ENCODE measurements around the gene ADCY2. TPM values are rescaled to one million over a fixed set of nuclear protein-coding genes. Genes with fewer than 3 reads are reported as not detected.

The ADCY2 gene
- total and polyA plus RNA-seq, 8 donors = 0.29 to 7.5 (median 1.1) TPM

DNA sequence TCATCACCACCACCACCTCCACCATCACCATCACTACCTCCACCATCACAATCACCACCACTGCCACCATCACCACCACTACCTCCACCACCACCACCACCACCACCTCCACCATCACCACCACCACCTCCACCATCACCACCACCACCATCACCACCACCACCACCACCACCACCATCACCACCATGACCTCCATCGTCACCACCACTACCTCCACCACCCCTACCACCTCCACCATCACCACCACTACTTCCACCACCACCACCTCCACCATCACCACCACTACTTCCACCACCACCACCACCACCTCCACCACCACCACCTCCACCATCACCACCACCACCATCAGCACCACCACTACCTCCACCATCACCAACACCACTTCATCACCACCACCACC is 23.5 kb upstream of the ADCY2 start:
- Histone ChIP-seq H3K36me3 (no peaks in the 10 kb centered on the region), H3K4me1 (no peaks in the 10 kb centered on the region), H3K4me3 (no peak overlapping the region), H3K27ac (no peak overlapping the region), H3K27me3 (no peaks in the 10 kb centered on the region), H3K9me3 (no peaks in the 10 kb centered on the region)
- 82 to 92% (median 89%) methylated on average over 1 of the region's 1 CpG; no CpG with 5 or more reads in 2 of the 5 donors for WGBS, 5 donors
- no peak for DNase-seq
- TF ChIP-seq EP300 (IDR thresholded peaks at IDR 0.05) = no peak
- TF ChIP-seq, protein P1, sequence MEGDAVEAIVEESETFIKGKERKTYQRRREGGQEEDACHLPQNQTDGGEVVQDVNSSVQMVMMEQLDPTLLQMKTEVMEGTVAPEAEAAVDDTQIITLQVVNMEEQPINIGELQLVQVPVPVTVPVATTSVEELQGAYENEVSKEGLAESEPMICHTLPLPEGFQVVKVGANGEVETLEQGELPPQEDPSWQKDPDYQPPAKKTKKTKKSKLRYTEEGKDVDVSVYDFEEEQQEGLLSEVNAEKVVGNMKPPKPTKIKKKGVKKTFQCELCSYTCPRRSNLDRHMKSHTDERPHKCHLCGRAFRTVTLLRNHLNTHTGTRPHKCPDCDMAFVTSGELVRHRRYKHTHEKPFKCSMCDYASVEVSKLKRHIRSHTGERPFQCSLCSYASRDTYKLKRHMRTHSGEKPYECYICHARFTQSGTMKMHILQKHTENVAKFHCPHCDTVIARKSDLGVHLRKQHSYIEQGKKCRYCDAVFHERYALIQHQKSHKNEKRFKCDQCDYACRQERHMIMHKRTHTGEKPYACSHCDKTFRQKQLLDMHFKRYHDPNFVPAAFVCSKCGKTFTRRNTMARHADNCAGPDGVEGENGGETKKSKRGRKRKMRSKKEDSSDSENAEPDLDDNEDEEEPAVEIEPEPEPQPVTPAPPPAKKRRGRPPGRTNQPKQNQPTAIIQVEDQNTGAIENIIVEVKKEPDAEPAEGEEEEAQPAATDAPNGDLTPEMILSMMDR (IDR thresholded peaks at IDR 0.05) = no peak
- no peak for TF ChIP-seq POLR2A (IDR thresholded peaks at IDR 0.05)
- TF ChIP-seq POLR2AphosphoS5 (IDR thresholded peaks at IDR 0.05) = no peak
- intact Hi-C loops (cut with DNase I; ENCODE audit: low total_unique reads) = no loop called here

DNA sequence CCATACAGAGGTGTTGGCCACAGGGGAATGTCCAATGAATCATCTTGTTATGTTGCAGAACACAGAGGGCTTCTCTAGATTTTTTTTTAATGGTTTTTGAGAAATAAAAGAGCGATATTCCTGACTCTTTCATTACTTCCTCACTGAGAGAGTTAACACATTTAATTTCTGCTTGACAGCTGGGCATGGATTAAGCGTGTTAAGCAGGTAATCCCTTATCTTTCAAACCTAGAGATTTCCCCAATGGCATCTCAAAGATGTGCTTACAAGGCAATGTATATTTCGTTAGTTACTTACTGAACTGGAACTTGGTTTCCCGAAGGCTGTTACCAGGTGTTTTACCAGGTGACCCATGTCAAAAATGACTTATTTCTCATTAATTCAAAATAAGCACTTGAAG is 21.8 kb upstream of the ADCY2 start:
- WGBS, 5 donors = 51 to 75% (median 69%) methylated on average over 4 of the region's 4 CpGs

DNA sequence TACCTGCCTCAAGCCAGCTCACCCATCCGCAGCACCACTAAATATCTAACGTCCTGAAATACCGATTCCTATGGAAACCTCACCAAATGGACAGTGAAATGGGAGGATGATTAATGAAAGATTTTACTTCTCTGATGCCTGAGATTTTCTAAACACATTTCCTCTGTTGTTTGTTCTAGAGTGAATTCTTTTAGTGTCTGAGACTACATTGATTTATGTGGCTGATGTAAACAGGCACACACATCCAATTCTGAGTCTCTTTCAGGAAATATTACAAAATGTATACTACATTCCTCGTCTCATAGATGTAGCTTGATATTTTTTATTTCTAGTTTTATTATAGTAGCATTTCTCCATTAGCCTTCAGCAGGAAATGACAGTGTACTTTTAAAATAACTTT is 20.5 kb upstream of the ADCY2 start:
- no peak for DNase-seq
- no peak overlapping the region for H3K4me3 ChIP-seq
- intact Hi-C loops (cut with DNase I; ENCODE audit: low total_unique reads) = no loop called here
- no peaks in the 10 kb centered on the region for H3K9me3 ChIP-seq
- WGBS, 5 donors = 53 to 82% (median 73%) methylated on average over 4 of the region's 4 CpGs
- H3K36me3 ChIP-seq = no peaks in the 10 kb centered on the region
- no peaks in the 10 kb centered on the region for H3K4me1 ChIP-seq
- no peaks in the 10 kb centered on the region for H3K27me3 ChIP-seq
- no peak overlapping the region for H3K27ac ChIP-seq
- TF ChIP-seq POLR2A (IDR thresholded peaks at IDR 0.05) (no peak), EP300 (IDR thresholded peaks at IDR 0.05) (no peak), POLR2AphosphoS5 (IDR thresholded peaks at IDR 0.05) (no peak)
- TF ChIP-seq, protein P1 (IDR thresholded peaks at IDR 0.05) = no peak

More for the DNA sequence above, 21.8 kb upstream of the ADCY2 start:
- no peaks in the 10 kb centered on the region for H3K36me3 ChIP-seq
- TF ChIP-seq POLR2A (IDR thresholded peaks at IDR 0.05) (no peak), EP300 (IDR thresholded peaks at IDR 0.05) (no peak), POLR2AphosphoS5 (IDR thresholded peaks at IDR 0.05) (no peak)
- TF ChIP-seq, protein P1 (IDR thresholded peaks at IDR 0.05) = no peak
- DNase-seq = no peak
- no peaks in the 10 kb centered on the region for H3K4me1 ChIP-seq
- intact Hi-C loops (cut with DNase I; ENCODE audit: low total_unique reads) = no loop called here
- no peaks in the 10 kb centered on the region for H3K27me3 ChIP-seq
- H3K27ac ChIP-seq = no peak overlapping the region
- H3K4me3 ChIP-seq = no peak overlapping the region
- H3K9me3 ChIP-seq = no peaks in the 10 kb centered on the region

DNA sequence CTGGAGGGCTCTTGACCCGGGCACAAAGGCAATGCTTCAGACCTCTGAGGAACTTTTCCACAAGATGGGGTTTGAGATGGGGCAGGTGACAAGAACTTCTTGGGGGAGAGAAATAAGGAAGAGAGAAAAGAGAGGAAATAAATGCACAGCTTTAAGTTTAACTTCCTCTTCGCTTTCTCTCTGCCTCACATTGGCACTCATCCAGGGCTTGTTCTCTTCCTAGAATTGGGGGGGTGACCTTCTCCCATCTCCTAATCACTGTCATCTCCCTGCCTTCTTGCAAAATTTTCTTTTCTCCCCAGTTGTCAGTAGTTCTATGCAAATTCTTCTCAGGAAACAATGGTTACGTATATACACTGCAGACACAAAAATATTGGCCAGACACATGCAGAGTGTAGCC is 19.1 kb upstream of the ADCY2 start:
- intact Hi-C loops (cut with DNase I; ENCODE audit: low total_unique reads) = no loop called here
- no peaks in the 10 kb centered on the region for H3K9me3 ChIP-seq

More for the DNA sequence above, 19.1 kb upstream of the ADCY2 start:
- no peak for TF ChIP-seq POLR2A (IDR thresholded peaks at IDR 0.05)
- TF ChIP-seq, protein P1 (IDR thresholded peaks at IDR 0.05) = no peak
- TF ChIP-seq EP300 (IDR thresholded peaks at IDR 0.05) = no peak
- no peak for TF ChIP-seq POLR2AphosphoS5 (IDR thresholded peaks at IDR 0.05)
- Histone ChIP-seq H3K27ac (no peak overlapping the region), H3K27me3 (peaks cover 0 to 3% (median 0%) of the 10 kb centered on the region in 3 donors), H3K4me1 (no peaks in the 10 kb centered on the region), H3K36me3 (no peaks in the 10 kb centered on the region), H3K4me3 (no peak overlapping the region)
- WGBS, 5 donors = 62 to 79% (median 76%) methylated on average over 3 of the region's 3 CpGs
- no peak for DNase-seq

Measured in stomach (tissue), 9 donors.